Measurements from ENCODE around the gene C1orf216. TPM values are rescaled to one million over a fixed set of nuclear protein-coding genes. Genes with fewer than 3 reads are reported as not detected.

C1orf216 gene
- total RNA-seq, 4 donors from 2014 or later = 2.8 to 6.7 (median 4.7) TPM

- WGBS, 2 donors (ENCODE audit: low coverage in 1 of 2) = 88 to 100% methylated on average over 1 to 3 of the region's 3 CpGs
- intact Hi-C loops (cut with DNase I; ENCODE audit: low total_unique reads) = no loop called here
- Histone ChIP-seq H3K36me3 (no peaks in the 10 kb centered on the region), H3K27me3 (peaks cover under 1% of the 10 kb centered on the region), H3K27ac (no peak overlapping the region), H3K9me3 (no peaks in the 10 kb centered on the region), H3K4me3 (no peak overlapping the region), H3K4me1 (no peaks in the 10 kb centered on the region)
- TF ChIP-seq POLR2AphosphoS5 (IDR thresholded peaks at IDR 0.05) = no peak
- no peak for TF ChIP-seq CTCF (IDR thresholded peaks at IDR 0.05)
- no peak for TF ChIP-seq EP300 (IDR thresholded peaks at IDR 0.05; ENCODE audit: low read depth)
- TF ChIP-seq POLR2A (IDR thresholded peaks at IDR 0.05) = no peak
- DNase-seq = no peak
- in situ Hi-C loops (cut with MboI; ENCODE audit: low pct_ligation_motif_present in 1 of 4, low pct_unique_long_range_greater_than_20kb in 1 of 4, low sequenced_read_pairs in 3 of 4) = no loop called here
Observed at GRCh38 chr1:35680271-35680670, 38.4 kb downstream of the C1orf216 start.

GRCh38 chr1:35675773-35676172 is 42.9 kb downstream of the C1orf216 start:
- no peaks in the 10 kb centered on the region for H3K4me1 ChIP-seq
- H3K27me3 ChIP-seq = peaks cover 10% of the 10 kb centered on the region
- WGBS, 2 donors (ENCODE audit: low coverage in 1 of 2) = 67 to 92% methylated on average over 1 of the region's 1 CpG
- intact Hi-C loops (cut with DNase I; ENCODE audit: low total_unique reads) = no loop called here
- no peaks in the 10 kb centered on the region for H3K9me3 ChIP-seq
- in situ Hi-C loops (cut with MboI; ENCODE audit: low pct_ligation_motif_present in 1 of 4, low pct_unique_long_range_greater_than_20kb in 1 of 4, low sequenced_read_pairs in 3 of 4) = no loop called here
- DNase-seq = no peak
- no peak overlapping the region for H3K27ac ChIP-seq
- no peak for TF ChIP-seq CTCF (IDR thresholded peaks at IDR 0.05)
- no peak overlapping the region for H3K4me3 ChIP-seq
- no peaks in the 10 kb centered on the region for H3K36me3 ChIP-seq

- DNase-seq = no peak
- no peak overlapping the region for H3K27ac ChIP-seq
- 72 to 77% methylated on average over 2 to 5 of the region's 5 CpGs for WGBS, 2 donors (ENCODE audit: low coverage in 1 of 2)
- intact Hi-C loops (cut with DNase I; ENCODE audit: low total_unique reads) (no loop called here), in situ Hi-C loops (cut with MboI; ENCODE audit: low pct_ligation_motif_present in 1 of 4, low pct_unique_long_range_greater_than_20kb in 1 of 4, low sequenced_read_pairs in 3 of 4) (no loop called here)
- H3K27me3 ChIP-seq = peaks cover 10% of the 10 kb centered on the region
- no peak overlapping the region for H3K4me3 ChIP-seq
- no peak for TF ChIP-seq POLR2A (IDR thresholded peaks at IDR 0.05)
- TF ChIP-seq EP300 (IDR thresholded peaks at IDR 0.05; ENCODE audit: low read depth) = no peak
- no peak for TF ChIP-seq CTCF (IDR thresholded peaks at IDR 0.05)
- no peak for TF ChIP-seq POLR2AphosphoS5 (IDR thresholded peaks at IDR 0.05)
- H3K9me3 ChIP-seq = no peaks in the 10 kb centered on the region
- no peaks in the 10 kb centered on the region for H3K4me1 ChIP-seq
- no peaks in the 10 kb centered on the region for H3K36me3 ChIP-seq
Observed at GRCh38 chr1:35674111-35674510, 44.6 kb downstream of the C1orf216 start.

GRCh38 chr1:35672116-35672515 is 46.6 kb downstream of the C1orf216 start:
- H3K36me3 ChIP-seq = no peaks in the 10 kb centered on the region
- peaks cover 10% of the 10 kb centered on the region for H3K27me3 ChIP-seq
- in situ Hi-C loops (cut with MboI; ENCODE audit: low pct_ligation_motif_present in 1 of 4, low pct_unique_long_range_greater_than_20kb in 1 of 4, low sequenced_read_pairs in 3 of 4) (no loop called here), intact Hi-C loops (cut with DNase I; ENCODE audit: low total_unique reads) (no loop called here)
- no peak overlapping the region for H3K4me3 ChIP-seq
- H3K4me1 ChIP-seq = no peaks in the 10 kb centered on the region
- TF ChIP-seq CTCF (IDR thresholded peaks at IDR 0.05) (no peak), POLR2AphosphoS5 (IDR thresholded peaks at IDR 0.05) (no peak)
- no peaks in the 10 kb centered on the region for H3K9me3 ChIP-seq
- H3K27ac ChIP-seq = no peak overlapping the region
- DNase-seq = no peak
- WGBS, 2 donors (ENCODE audit: low coverage in 1 of 2) = 75% methylated on average over 6 of the region's 6 CpGs; no CpG with 5 or more reads in 1 of the 2 donors
